HG03280 (cell line): Measurements from ENCODE around the gene FAM241B.

Experiments
- ATAC-seq: cut with Tn5 transposase; IDR thresholded peaks from one replicate; pipeline ENCODE4 v1.9.1; 2021; ENCODE audit warnings: mild to moderate bottlenecking, moderate library complexity; ENCODE audit not compliant: unreplicated experiment

The FAM241B gene

GRCh38 chr10:69633673-69634635 is 3.9 kb downstream of the FAM241B start:
- ATAC-seq, result no peak

- no peak for ATAC-seq
Observed at GRCh38 chr10:69634759-69635425, 4.8 kb downstream of the FAM241B start.

GRCh38 chr10:69635428-69636272 is 5.6 kb downstream of the FAM241B start:
- ATAC-seq, result no peak

- no peak for ATAC-seq
Observed at GRCh38 chr10:69636273-69636575, 6.2 kb downstream of the FAM241B start.

- ATAC-seq, result no peak
Observed at GRCh38 chr10:69636626-69637605, 6.9 kb downstream of the FAM241B start.

GRCh38 chr10:69638642-69639041 is 8.6 kb downstream of the FAM241B start:
- ATAC-seq, result no peak

- no peak for ATAC-seq
Observed at GRCh38 chr10:69639291-69640195, 9.5 kb downstream of the FAM241B start.

GRCh38 chr10:69640196-69640980 is 10.3 kb downstream of the FAM241B start:
- ATAC-seq, result no peak

GRCh38 chr10:69641261-69641980 is 11.4 kb downstream of the FAM241B start:
- ATAC-seq, result no peak

- no peak for ATAC-seq
Observed at GRCh38 chr10:69642747-69643146, 12.7 kb downstream of the FAM241B start.

GRCh38 chr10:69643779-69644657 is 14.0 kb downstream of the FAM241B start:
- no peak for ATAC-seq

GRCh38 chr10:69644658-69645295 is 14.7 kb downstream of the FAM241B start:
- no peak for ATAC-seq

GRCh38 chr10:69645296-69646184 is 15.5 kb downstream of the FAM241B start:
- ATAC-seq, result no peak

GRCh38 chr10:69646185-69647060 is 16.4 kb downstream of the FAM241B start:
- ATAC-seq, result no peak
